HG03354 (cell line): Measurements from ENCODE around the gene CREB3L2.
"Not testable (repeated sequence)": the region's sequence is repeated elsewhere in the genome, so short reads cannot be mapped to it uniquely, and the experiment has no call there.

ENCODE experiments used
- ATAC-seq: cut with Tn5 transposase; IDR thresholded peaks from one replicate; pipeline ENCODE4 v1.9.1; 2021; ENCODE audit warnings: mild to moderate bottlenecking; ENCODE audit not compliant: unreplicated experiment, poor library complexity, severe bottlenecking

The CREB3L2 gene

DNA sequence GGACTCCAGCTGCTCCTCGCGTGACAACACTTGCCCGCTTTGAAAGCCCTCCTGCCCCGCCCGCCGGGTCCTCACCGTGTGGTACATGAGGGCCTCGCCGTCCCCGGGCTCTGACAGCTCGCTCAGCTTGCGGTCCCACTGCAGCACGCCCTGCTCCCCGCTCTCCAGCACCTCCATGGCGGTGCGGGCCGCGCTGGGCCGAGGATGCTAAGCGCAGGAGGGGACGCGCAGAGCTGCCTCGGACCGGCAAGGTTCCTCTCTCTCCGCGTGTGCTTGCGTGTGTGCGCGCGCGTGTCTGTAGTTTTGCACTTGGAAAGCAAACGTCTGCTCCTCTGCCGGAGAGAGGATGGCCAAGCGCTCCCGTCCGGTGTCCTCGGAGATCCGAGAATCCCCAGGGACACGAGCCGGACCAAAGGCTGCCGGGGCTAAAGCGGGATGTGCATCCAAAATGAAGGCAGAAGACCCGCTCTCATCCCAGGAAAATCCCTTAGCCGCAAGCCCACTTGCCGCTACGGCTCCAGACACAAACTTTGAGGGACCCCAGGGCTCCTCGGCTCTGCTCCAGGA, at the start of gene CREB3L2:
CREB3L2 (minus strand) TSS at position 558 of the 567 bp plus-strand sequence; CDS start at position 177, 381 bp downstream.
- peak; percentile 50 for ATAC-seq

- ATAC-seq = no peak
Observed at GRCh38 chr7:138049505-138050116, 47.7 kb upstream of the CREB3L2 start.

- ATAC-seq = no peak
Observed at GRCh38 chr7:138047907-138048306, 46.0 kb upstream of the CREB3L2 start.

DNA sequence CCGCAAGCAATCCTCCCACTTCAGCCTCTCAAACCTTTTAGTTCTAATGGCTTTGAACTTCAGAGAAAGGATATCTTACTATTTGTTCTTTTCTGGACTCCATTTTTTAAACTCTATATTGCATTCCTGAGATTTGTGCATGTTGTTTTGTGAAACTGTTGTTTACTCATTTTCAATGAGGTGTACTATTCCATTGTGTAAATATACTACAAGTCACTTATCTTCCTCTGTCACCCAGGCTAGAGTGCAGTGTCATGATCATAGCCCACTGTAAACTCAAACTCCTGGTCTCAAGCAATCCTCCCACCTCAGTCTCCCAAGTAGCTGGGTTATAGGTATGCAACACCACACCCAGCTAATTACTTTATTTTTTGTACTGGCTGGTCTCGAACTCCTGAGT, 43.0 kb upstream of the CREB3L2 start:
- ATAC-seq = no peak

- not testable (repeated sequence) for ATAC-seq
Observed at GRCh38 chr7:138040063-138040462, 38.2 kb upstream of the CREB3L2 start.

DNA sequence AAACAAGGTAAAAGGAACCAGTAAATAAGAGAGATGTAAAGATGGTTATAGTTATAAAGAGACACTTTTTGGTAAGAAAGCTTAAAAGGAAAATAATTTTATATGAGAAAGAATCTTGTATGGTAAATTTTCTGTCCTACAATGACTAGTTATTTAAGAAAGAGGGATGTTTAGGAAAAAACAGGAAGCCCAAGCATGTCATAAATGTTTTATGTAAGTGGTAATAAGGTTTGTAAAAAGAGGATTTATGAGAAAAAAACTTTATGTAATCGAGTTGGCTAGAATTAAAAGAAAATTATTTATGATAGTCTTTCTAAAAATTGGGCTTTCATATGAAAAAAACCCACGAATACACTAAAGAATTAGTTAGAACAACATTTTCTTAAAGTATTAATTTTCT, 34.2 kb upstream of the CREB3L2 start:
- no peak for ATAC-seq

- ATAC-seq = no peak
Observed at GRCh38 chr7:138033241-138033640, 31.4 kb upstream of the CREB3L2 start.

GRCh38 chr7:138032770-138033169, 30.9 kb upstream of the CREB3L2 start:
- no peak for ATAC-seq

DNA sequence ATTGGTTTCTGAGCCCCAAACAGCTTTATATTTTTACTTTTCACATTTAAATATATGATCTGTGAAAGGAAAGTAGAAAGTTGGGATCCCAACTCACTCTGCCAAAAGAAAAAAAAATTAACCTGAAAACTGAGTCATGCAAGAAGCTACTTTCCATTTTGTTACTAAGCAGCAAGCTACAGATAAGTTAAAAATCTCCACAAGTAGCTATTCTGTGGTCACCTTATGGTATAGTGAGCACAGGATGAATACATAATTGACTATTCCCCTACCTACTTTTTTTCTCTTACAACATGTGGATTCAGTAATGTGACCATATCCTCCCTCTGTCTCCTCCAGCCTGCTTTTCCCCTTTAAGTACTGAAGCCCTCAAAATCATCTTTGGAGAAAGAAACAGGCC, 30.3 kb upstream of the CREB3L2 start:
- ATAC-seq = peak; percentile 79

GRCh38 chr7:138030679-138031351, 28.9 kb upstream of the CREB3L2 start:
- ATAC-seq = no peak

- ATAC-seq = no peak
Observed at GRCh38 chr7:138029941-138030340, 28.1 kb upstream of the CREB3L2 start.

- ATAC-seq = no peak
Observed at GRCh38 chr7:138029126-138029525, 27.2 kb upstream of the CREB3L2 start.

DNA sequence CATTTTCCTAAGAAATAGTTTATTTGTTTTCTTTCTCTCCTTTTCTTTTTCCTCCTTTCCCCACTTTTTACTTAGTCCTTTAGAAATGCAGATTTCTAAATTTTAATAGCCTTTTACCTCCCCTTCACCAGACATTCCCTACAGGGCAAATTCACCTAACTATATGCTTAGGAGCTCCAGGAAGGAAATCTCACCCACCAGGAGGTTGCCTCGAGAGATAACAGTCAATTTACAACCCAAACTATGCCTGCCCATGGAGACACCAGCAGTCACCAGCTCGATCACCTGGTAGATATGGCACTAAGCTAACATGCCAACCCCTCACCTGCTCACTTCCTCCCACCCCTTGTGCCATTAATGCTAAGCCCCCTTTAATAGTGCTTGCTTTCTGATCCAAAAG, 25.2 kb upstream of the CREB3L2 start:
- ATAC-seq = no peak

- peak; percentile 49 for ATAC-seq
Observed at GRCh38 chr7:138025215-138026186, 23.6 kb upstream of the CREB3L2 start.

GRCh38 chr7:138024765-138025164, 22.9 kb upstream of the CREB3L2 start:
- no peak for ATAC-seq

DNA sequence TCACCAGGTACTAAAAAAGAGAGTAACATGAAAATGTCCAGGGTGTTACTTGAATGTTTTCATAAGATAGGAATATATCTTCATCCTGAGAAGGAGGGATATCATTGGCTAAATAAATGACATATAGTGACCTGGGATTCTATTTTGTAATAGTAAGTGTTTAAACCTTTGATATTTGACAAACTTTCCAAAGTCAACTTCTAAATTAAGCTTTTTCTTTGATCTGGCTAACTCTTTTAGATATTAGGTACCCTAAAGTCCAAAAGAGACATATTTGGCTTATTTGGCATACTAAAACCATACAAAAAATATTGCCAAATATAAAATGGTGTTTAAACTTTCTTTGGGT, 22.4 kb upstream of the CREB3L2 start:
- ATAC-seq = no peak

DNA sequence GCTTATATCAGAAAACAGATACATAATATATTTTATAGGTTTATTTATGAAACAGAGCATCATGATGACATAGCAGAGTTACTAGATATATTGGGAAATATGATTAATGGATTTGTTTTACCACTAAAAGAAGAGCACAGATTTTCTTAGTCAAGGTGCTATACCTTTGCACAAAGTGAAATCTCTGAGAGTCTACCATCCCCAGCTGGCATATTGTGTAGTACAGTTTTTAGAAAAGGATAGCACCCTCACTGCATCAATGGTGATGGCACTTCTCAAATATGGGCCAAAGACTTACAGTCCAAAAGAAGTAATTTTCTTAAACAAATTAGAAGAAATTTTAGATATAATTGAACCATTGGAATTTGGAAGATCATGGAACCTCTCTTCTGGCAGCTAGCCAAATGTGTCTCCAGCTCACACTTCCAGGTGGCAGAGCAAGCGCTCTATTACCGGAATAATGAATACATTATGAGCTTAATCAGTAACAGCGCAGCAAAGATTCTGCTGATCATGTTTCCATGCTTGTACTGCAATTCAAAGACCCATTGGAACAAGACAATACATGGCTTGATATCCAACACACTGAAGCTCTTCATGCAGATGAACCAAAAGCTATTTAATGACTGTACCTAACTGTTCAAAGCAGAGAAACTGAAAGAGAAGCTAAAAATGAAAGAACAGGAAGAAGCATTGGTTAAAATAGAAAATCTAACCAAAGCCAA, 21.9 kb upstream of the CREB3L2 start:
- peak; percentile 85 for ATAC-seq

DNA sequence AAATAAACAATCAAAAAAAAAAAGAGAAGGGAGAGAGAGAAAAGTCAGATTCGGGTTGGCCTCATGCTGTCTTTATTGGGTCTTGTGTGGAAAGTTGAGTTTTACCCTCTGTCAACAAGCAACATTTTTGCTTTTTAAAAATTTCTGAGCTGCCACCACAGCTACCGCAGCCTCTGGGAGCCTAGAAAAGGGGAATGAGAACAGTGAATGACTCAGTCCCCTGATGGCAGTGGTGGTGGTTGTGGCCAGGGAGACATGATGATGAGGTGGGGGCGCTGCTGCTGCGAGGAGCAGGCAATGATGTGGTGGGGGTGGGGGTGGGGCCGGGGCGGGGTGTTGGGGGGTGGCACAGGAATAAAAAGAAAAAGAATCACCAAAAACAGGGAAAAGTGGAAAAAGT, 20.0 kb upstream of the CREB3L2 start:
- no peak for ATAC-seq

GRCh38 chr7:138017992-138018391, 16.1 kb upstream of the CREB3L2 start:
- ATAC-seq = no peak

DNA sequence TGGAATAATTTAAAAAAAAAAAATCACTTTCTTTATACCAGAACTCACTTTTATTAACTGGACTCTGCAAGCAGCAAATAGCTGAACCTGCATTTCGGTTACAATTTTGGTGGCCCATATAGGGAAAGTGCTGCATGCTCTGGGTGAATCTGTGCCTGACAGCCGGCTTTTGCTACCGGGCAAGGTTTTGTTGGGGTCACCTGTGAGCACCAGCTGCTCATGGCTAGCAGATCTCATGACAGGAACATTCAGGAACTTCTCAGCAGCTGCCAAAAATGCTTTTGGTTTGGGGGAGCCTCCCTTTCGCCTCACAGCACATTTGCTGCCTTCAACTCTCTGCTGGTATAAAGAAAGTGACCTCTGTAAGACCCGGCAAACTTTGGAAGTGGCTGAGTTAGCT, 13.2 kb upstream of the CREB3L2 start:
- no peak for ATAC-seq
